Activated naive CD8-positive, alpha-beta T cell (primary cell): ENCODE results near the gene CFAP58.
"Not testable (repeated sequence)": the region's sequence is repeated elsewhere in the genome, so short reads cannot be mapped to it uniquely, and the experiment has no call there.

Source experiments
- H3K27ac Mint-ChIP-seq: one replicate; pipeline ENCODE4 v1.8.0; 2021; ENCODE audit warnings: mixed read lengths
- H3K27me3 Mint-ChIP-seq: one replicate; pipeline ENCODE4 v1.8.0; 2021; ENCODE audit warnings: mixed read lengths
- H3K36me3 Mint-ChIP-seq: one replicate; pipeline ENCODE4 v1.8.0; 2021; ENCODE audit warnings: mixed read lengths
- H3K4me1 Mint-ChIP-seq: one replicate; pipeline ENCODE4 v1.8.0; 2021; ENCODE audit warnings: low read depth, mixed read lengths
- H3K4me3 Mint-ChIP-seq: one replicate; pipeline ENCODE4 v1.8.0; 2021; ENCODE audit warnings: mild to moderate bottlenecking, mixed read lengths
- H3K9me3 Mint-ChIP-seq: one replicate; pipeline ENCODE4 v1.8.0; 2021; ENCODE audit warnings: low read depth, mixed read lengths

Gene CFAP58

DNA sequence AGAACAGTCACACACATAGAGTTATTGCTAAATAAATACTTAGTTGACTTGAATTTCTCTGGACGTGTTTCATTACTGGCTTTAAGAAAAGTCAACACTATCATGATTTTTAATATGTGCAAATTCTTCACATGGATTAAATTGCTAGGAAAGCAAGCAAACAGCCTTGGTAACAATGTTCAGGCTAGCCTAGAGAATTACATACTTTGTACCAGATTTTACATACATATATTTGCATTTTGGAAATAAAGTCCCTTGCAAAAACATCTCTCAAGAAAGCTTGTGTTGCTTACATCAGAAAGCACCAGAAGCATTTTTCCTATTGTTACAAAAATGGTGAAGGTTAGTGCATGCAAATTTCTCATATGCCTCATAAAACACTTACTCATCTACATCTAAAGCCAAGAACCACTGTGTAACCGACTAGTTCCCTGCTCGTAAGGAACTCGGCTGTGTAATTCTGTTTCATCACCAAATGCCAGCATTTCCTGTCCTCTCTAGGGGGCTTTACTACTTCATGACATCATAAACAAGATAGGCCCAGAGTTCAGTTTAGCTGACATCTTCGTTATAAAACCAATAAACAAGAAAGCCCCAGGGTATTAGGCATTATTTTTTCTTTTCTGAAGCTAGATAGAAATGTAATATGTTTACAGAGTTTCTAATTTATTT, 87.8 kb downstream of the CFAP58 start:
- peaks cover 3% of the 10 kb centered on the region for H3K27me3 Mint-ChIP-seq
- no peak overlapping the region for H3K27ac Mint-ChIP-seq
- H3K36me3 Mint-ChIP-seq = no peaks in the 10 kb centered on the region
- H3K4me1 Mint-ChIP-seq = no peaks in the 10 kb centered on the region
- H3K9me3 Mint-ChIP-seq = no peaks in the 10 kb centered on the region
- H3K4me3 Mint-ChIP-seq = no peak overlapping the region

DNA sequence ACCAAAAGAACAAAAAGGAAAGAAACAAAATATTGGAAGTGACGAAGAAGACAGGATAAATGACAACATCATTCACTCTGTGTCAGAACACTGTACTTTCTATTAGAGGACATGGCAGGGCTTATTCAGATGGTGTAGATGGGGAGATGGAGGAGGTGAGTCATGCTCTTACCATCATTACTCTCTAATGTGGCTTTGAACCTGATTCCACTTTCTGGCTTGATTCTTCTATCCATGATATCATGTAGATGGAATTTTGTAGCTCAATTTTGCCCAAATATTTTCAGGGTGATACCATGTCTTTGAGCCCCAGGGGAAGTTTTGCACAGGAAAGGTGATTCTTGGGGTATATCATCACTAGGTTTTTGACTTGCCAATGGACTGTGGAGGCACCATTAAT, 91.7 kb downstream of the CFAP58 start:
- no peak overlapping the region for H3K27ac Mint-ChIP-seq
- no peaks in the 10 kb centered on the region for H3K4me1 Mint-ChIP-seq
- no peaks in the 10 kb centered on the region for H3K36me3 Mint-ChIP-seq
- H3K4me3 Mint-ChIP-seq = no peak overlapping the region
- H3K27me3 Mint-ChIP-seq = peaks cover 2% of the 10 kb centered on the region
- H3K9me3 Mint-ChIP-seq = no peaks in the 10 kb centered on the region

DNA sequence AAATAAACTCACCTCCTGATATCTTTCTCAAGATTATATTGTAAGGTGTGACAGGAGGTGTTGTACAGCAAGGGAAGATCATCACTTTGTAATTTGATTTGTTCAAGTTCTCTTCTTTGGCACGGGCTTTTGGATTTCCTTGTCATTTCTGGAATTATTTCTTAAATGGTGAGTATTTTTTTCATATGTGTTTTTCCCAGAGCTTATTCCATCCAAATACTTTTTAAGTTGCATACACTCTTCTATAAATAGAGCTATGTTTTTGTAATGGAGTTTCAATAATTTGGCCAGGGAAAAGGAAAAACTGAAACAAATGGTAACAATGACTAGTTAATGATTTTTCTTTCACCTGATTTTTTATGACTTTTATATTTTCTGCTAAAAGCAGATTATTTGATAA, 92.5 kb downstream of the CFAP58 start:
- Mint-ChIP-seq H3K4me1 (no peaks in the 10 kb centered on the region), H3K4me3 (no peak overlapping the region), H3K27me3 (peaks cover 6% of the 10 kb centered on the region), H3K9me3 (no peaks in the 10 kb centered on the region), H3K27ac (no peak overlapping the region), H3K36me3 (no peaks in the 10 kb centered on the region)

DNA sequence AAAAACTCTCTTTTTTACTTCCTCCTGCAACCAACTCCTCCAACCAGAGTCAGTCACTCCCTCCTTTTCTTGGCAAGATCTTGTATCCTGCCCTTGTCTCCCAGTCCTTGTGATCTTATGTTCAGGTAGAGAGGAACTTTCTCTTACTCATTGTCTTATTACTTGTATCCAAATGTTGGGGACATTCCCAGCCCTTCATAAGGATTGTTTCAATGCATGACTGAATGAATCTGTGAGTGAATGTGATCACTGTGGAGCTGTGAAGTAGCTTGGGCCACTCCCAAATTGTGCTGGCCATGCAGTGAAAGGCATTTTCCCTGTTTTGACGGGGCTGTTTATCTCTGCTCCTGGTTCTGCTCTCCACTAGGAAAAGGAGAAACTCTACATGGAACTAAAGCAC, 93.7 kb downstream of the CFAP58 start:
- Mint-ChIP-seq H3K4me1 (no peaks in the 10 kb centered on the region), H3K4me3 (no peak overlapping the region), H3K27ac (no peak overlapping the region), H3K36me3 (no peaks in the 10 kb centered on the region), H3K27me3 (peaks cover 9% of the 10 kb centered on the region), H3K9me3 (no peaks in the 10 kb centered on the region)

DNA sequence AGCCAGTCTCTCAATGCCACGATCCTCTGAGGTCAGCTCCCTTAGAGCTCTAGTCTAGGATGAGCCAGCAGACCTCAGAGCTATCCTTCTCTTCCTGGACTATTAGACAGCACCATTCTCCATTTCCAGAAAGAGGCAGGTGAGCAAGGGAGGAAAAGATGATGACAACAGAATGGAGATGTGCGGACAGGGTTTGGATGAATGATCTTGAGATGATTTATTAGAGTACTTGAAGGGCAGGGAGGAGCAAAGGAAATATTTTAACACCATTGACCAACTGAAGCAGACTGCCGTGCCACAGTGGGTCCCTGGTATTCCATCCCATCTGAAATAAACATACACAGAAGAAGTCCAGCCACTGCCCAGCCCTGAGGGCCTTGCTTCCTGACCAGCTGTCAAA, 94.3 kb downstream of the CFAP58 start:
- Mint-ChIP-seq H3K4me1 (no peaks in the 10 kb centered on the region), H3K4me3 (no peak overlapping the region), H3K27me3 (peaks cover 10% of the 10 kb centered on the region), H3K9me3 (no peaks in the 10 kb centered on the region), H3K27ac (no peak overlapping the region), H3K36me3 (no peaks in the 10 kb centered on the region)

DNA sequence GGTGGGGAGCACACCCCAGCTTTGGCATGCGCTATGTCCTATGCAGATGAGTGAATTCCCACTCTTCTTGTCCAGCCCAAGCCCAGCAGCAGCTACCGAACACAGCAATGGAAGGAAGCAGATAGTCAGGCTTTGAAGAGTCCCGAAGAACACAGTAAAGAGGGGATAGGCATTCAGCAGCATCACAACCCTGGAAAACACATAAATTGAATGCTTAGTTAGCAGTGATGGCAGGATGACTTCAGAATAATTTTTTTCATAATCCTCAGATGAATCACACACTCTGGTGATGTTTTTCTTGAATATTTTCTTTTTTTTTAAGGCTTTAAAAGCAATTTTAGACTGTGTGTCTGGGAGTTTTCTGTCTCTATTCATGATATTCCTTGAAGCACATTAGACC, 95.8 kb downstream of the CFAP58 start:
- Mint-ChIP-seq H3K27ac (no peak overlapping the region), H3K9me3 (no peaks in the 10 kb centered on the region), H3K4me1 (no peaks in the 10 kb centered on the region), H3K27me3 (peaks cover 10% of the 10 kb centered on the region), H3K36me3 (no peaks in the 10 kb centered on the region), H3K4me3 (no peak overlapping the region)

DNA sequence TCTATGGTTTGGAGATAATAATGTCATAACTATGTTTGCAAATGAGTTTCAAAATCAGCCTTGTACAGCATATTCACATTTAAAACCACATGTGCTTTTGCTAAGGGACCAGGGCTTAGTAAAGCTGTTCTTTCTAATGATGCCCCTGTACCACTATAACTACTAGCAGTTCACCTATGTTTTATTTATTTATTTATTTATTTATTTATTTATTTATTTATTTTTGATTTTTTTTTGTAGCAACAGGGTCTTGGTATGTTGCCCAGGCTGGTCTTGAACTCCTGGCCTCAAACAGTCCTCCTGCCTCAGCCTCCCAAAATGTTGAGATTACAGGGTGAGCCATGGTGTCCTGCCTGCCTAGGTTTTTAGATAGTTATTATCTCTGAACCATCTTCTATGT, 96.9 kb downstream of the CFAP58 start:
- Mint-ChIP-seq H3K27me3 (peaks cover 10% of the 10 kb centered on the region), H3K4me3 (no peak overlapping the region), H3K27ac (no peak overlapping the region), H3K36me3 (no peaks in the 10 kb centered on the region), H3K9me3 (no peaks in the 10 kb centered on the region), H3K4me1 (no peaks in the 10 kb centered on the region)

DNA sequence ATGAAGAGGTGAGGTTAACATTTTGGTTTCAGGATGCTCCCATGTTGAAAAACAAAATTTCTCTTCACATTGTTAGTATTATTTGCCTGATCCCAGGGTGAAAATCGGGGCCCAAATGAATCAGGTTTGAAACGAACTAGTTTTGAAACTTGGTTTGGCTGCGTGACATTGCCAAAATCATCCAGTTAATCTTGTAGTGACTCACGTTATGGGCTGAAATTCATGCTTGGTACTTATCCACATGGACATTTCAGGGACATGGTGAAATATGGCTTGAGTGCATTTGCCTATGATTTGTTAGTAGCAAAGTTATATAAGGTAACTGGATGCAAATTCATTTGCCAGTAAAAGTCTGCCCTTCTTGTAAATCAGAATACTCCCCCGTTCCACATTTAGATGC, 97.3 kb downstream of the CFAP58 start:
- Mint-ChIP-seq H3K27ac (no peak overlapping the region), H3K9me3 (no peaks in the 10 kb centered on the region), H3K4me3 (no peak overlapping the region), H3K4me1 (no peaks in the 10 kb centered on the region), H3K36me3 (no peaks in the 10 kb centered on the region), H3K27me3 (peaks cover 10% of the 10 kb centered on the region)

DNA sequence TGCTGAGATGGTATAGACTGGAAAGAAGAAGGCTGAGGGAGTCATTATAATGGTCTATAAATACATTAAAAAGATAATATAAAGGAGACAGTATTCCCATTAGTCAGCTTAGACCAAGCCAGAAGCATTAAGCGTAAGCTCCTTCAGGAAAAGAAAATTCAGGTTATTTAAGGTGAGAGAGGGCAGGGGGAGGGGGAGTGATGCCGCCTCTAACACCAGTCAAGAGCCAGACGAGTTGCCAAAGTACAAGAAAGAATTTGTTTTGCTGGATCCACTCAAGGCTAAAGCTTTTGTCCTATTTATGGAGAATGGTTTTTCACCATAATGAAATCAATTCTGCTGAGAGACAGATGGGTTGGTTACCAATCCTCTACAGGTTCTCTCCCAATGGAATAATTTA, 99.3 kb downstream of the CFAP58 start:
- Mint-ChIP-seq H3K27ac (no peak overlapping the region), H3K9me3 (no peaks in the 10 kb centered on the region), H3K4me1 (no peaks in the 10 kb centered on the region), H3K36me3 (no peaks in the 10 kb centered on the region), H3K4me3 (no peak overlapping the region), H3K27me3 (peaks cover 10% of the 10 kb centered on the region)

DNA sequence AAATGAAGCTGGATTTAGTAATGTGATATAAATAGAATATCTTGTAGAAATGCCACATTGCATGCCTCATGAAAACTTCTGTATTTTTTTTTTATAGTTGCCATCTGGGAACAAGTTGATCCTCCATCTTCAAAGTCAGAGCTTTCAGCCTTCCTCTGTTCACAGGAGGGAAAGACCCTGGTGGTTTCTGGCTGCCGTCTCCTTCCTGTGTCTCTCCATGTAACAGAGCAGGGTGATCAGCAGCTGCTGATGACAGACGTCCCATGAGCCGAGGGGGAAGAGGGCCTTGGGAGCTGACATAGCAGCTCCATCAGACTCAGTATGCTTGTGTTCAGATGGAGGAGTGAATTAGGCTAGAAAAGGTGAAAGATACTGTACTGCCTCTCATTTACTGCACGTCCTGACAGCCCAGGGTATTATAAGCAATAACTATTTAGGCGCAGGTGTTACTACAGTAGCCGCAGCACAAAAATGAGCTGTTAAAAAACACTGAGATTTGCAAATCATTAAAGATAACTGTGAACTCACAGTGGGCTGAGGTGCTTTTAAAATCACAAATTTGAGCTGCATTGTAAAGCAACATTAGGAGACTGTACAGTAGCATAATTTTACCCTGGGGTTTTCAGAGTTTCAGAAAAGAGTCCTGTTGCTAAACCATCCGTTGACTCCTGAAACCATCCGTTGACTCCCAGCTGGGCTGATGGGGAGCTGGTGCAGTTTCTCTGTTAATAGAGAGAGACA, 103.3 kb downstream of the CFAP58 start:
- H3K4me3 Mint-ChIP-seq = no peak overlapping the region
- no peaks in the 10 kb centered on the region for H3K9me3 Mint-ChIP-seq
- peaks cover 8% of the 10 kb centered on the region for H3K27me3 Mint-ChIP-seq
- no peaks in the 10 kb centered on the region for H3K4me1 Mint-ChIP-seq
- H3K36me3 Mint-ChIP-seq = no peaks in the 10 kb centered on the region
- H3K27ac Mint-ChIP-seq = no peak overlapping the region

DNA sequence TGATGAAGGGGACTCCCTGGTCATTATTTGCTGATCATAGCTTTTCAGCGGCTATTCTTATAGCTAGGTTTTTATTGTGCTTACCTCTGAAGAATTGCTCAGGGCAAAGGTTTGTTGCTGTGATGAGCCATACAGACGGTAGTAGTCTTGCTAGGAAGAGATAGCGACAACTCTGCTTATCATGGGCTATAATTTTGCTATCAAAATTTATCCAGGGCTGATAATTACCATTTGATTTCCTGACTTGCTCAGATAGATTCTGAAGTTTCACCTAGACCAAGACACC, 103.9 kb downstream of the CFAP58 start:
- no peaks in the 10 kb centered on the region for H3K36me3 Mint-ChIP-seq
- no peaks in the 10 kb centered on the region for H3K4me1 Mint-ChIP-seq
- no peaks in the 10 kb centered on the region for H3K9me3 Mint-ChIP-seq
- peaks cover 9% of the 10 kb centered on the region for H3K27me3 Mint-ChIP-seq
- H3K27ac Mint-ChIP-seq = no peak overlapping the region
- no peak overlapping the region for H3K4me3 Mint-ChIP-seq

DNA sequence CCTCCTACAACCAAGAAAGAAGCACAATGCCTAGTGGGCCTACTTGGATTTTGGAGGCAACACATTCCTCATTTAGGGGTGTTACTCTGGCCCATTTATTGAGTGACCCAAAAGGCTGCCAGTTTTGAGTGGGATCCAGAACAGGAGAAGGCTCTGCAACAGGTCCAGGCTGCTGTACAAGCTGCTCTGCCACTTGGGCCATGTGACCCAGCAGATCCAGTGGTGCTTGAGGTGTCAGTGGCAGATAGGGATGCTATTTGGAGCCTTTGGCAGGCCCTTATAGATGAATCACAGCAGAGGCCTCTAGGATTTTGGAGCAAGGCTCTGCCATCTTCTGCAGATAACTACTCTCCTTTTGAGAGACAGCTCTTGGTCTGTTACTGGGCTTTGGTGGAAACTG, 111.9 kb downstream of the CFAP58 start:
- H3K4me1 Mint-ChIP-seq, H3K36me3 Mint-ChIP-seq, H3K9me3 Mint-ChIP-seq, H3K4me3 Mint-ChIP-seq, H3K27ac Mint-ChIP-seq: not testable (repeated sequence)
- peaks cover 25% of the 10 kb centered on the region for H3K27me3 Mint-ChIP-seq

DNA sequence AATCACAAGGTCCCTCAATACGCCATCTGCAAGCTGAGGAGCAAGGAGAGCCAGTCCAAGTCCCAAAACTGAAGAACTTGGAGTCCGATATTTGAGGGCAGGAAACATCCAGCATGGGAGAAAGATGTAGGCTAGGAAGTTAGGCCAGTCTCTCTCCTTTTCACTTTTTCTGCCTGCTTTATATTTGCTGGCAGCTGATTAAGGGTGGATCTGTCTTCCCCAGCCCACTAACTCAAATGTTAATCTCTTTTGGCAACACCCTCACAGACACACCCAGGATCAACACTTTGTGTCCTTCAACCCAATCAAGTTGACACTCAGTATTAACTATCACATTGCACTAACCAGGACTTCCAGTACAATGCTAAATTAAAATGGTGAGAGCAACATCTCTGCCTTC, 115.2 kb downstream of the CFAP58 start:
- not testable (repeated sequence) for H3K4me3 Mint-ChIP-seq, H3K27ac Mint-ChIP-seq

DNA sequence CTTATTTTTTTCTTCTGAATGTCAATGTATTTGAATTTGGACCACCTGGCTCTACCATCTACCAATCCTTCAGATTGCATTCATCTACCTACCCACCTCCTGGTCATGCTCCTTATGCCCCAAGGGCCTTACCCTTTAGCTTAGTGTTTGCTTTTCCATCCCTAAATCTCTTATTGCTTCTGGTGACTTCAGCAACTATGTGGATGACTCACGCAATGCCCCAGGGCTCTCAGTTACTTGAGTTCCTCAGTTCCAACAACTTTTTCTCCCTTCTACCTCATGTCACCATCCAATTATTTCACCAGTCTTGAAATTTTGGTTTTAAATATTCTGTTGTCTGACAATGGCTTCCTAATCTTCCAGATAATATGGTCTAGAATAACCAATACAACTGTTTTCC, 118.9 kb downstream of the CFAP58 start:
- Mint-ChIP-seq H3K4me1 (no peaks in the 10 kb centered on the region), H3K4me3 (no peak overlapping the region), H3K27ac (no peak overlapping the region), H3K27me3 (peaks cover 5% of the 10 kb centered on the region), H3K9me3 (no peaks in the 10 kb centered on the region), H3K36me3 (no peaks in the 10 kb centered on the region)

More for the DNA sequence above, 115.2 kb downstream of the CFAP58 start:
- not testable (repeated sequence) for H3K36me3 Mint-ChIP-seq, H3K9me3 Mint-ChIP-seq, H3K27me3 Mint-ChIP-seq, H3K4me1 Mint-ChIP-seq

DNA sequence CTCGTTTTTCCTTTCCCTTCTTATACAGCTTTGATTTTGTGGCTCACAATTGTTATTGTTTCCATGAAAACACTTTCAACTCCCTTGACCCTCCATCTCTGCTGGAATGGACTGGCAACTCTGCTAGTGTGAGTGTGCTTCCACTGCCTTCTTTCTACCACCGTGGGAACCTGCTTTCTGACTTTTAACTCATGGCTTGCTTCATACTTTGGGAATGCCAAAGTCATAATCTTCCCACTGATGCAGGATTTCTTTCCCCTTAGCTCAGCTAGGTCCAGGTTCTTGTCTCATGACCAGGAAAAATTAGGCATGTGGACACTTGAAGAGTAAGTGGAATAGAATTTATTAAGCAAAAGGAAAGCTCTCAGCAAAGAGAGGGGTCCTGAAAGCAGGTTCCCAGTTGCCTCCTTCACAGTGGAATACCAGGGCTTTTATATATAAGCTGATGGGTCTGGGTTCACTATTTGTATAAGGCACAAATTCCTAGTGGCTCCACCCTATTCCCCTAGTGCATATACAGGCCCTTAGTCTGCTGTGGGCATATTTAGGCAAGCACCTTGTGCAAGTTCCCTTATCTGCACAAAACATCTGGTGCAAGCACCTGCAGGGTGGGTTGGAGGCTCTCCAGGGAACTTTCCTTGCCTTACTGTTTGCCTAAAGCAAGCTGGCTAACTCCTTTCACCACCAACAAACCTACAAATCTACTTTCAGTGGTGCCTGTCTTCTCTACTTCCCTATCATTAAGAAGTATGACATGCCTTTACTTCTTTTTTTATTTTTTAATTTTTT, 119.5 kb downstream of the CFAP58 start:
- H3K27me3 Mint-ChIP-seq = peaks cover 5% of the 10 kb centered on the region
- no peak overlapping the region for H3K4me3 Mint-ChIP-seq
- no peak overlapping the region for H3K27ac Mint-ChIP-seq
- H3K36me3 Mint-ChIP-seq = no peaks in the 10 kb centered on the region
- no peaks in the 10 kb centered on the region for H3K4me1 Mint-ChIP-seq
- no peaks in the 10 kb centered on the region for H3K9me3 Mint-ChIP-seq
